ENCODE measurements around the gene PAFAH1B1. TPM values are rescaled to one million over a fixed set of nuclear protein-coding genes. Genes with fewer than 3 reads are reported as not detected.

PAFAH1B1 gene
- total RNA-seq, 2 donors from 2014 or later = 84.0 to 120 TPM

- ATAC-seq = no peak
- DNase-seq = no peak
- intact Hi-C loops (cut with DNase I) = loop anchor here in 1 of 2 donors (10.0 kb wide), 1 partner anchor 167 kb away; the partner anchor contains the start of gene METTL16
Observed at GRCh38 chr17:2681650-2682049, 88.2 kb downstream of the PAFAH1B1 start.

GRCh38 chr17:2682176-2682938 lies 88.9 kb downstream of the PAFAH1B1 start:
- ATAC-seq (no peak), DNase-seq (no peak)
- intact Hi-C loops (cut with DNase I) = loop anchor here in 1 of 2 donors (10.0 kb wide), 1 partner anchor 168 kb away; the partner anchor contains the start of gene METTL16

- ATAC-seq (no peak), DNase-seq (no peak)
- intact Hi-C loops (cut with DNase I) = loop anchor here in 1 of 2 donors (10.0 kb wide), 1 partner anchor 169 kb away; the partner anchor contains the start of gene METTL16
Observed at GRCh38 chr17:2683912-2684311, 90.5 kb downstream of the PAFAH1B1 start.

- intact Hi-C loops (cut with DNase I) = loop anchor here in 1 of 2 donors (10.0 kb wide), 1 partner anchor 170 kb away; the partner anchor contains the start of gene METTL16
- ATAC-seq (no peak), DNase-seq (no peak)
Observed at GRCh38 chr17:2684549-2684948, 91.1 kb downstream of the PAFAH1B1 start.

- intact Hi-C loops (cut with DNase I) = loop anchor here in 1 of 2 donors (10.0 kb wide), 1 partner anchor 171 kb away; the partner anchor contains the start of gene METTL16
- DNase-seq = peak; percentile 25
- peak in 1 of 2 donors; percentile 5 for ATAC-seq
Observed at GRCh38 chr17:2685696-2686095, 92.2 kb downstream of the PAFAH1B1 start.

GRCh38 chr17:2687074-2687418 lies 93.6 kb downstream of the PAFAH1B1 start:
- ATAC-seq = no peak
- DNase-seq = no peak
- intact Hi-C loops (cut with DNase I) = loop anchor here in 1 of 2 donors (10.0 kb wide), 1 partner anchor 172 kb away; the partner anchor contains the start of gene METTL16

GRCh38 chr17:2688351-2689342 lies 95.2 kb downstream of the PAFAH1B1 start:
- ATAC-seq = peak in 1 of 2 donors; percentile 4
- DNase-seq = peak; percentile 30
- intact Hi-C loops (cut with DNase I) = loop anchor here in 1 of 2 donors (10.0 kb wide), 1 partner anchor 174 kb away; the partner anchor contains the start of gene METTL16

GRCh38 chr17:2689411-2690164 lies 96.1 kb downstream of the PAFAH1B1 start:
- peak in 1 of 2 donors; percentile 8 for ATAC-seq
- intact Hi-C loops (cut with DNase I) = loop anchor here in 1 of 2 donors (10.0 kb wide), 1 partner anchor 175 kb away; the partner anchor contains the start of gene METTL16
- DNase-seq = no peak

- ATAC-seq (no peak), DNase-seq (peak; percentile 41)
- intact Hi-C loops (cut with DNase I) = no loop called here
Observed at GRCh38 chr17:2690165-2691068, 97.0 kb downstream of the PAFAH1B1 start.

- intact Hi-C loops (cut with DNase I) = no loop called here
- ATAC-seq (no peak), DNase-seq (no peak)
Observed at GRCh38 chr17:2691069-2691871, 97.8 kb downstream of the PAFAH1B1 start.

- ATAC-seq = no peak
- intact Hi-C loops (cut with DNase I) = no loop called here
- DNase-seq = no peak
Observed at GRCh38 chr17:2691965-2692780, 98.7 kb downstream of the PAFAH1B1 start.

- intact Hi-C loops (cut with DNase I) = no loop called here
- DNase-seq (no peak), ATAC-seq (no peak)
Observed at GRCh38 chr17:2692781-2693135, 99.3 kb downstream of the PAFAH1B1 start.

GRCh38 chr17:2693561-2694380 lies 100.3 kb downstream of the PAFAH1B1 start:
- DNase-seq (no peak), ATAC-seq (no peak)
- intact Hi-C loops (cut with DNase I) = no loop called here

- ATAC-seq = no peak
- intact Hi-C loops (cut with DNase I) = no loop called here
- DNase-seq = no peak
Observed at GRCh38 chr17:2694381-2695242, 101.2 kb downstream of the PAFAH1B1 start.

Data from left cardiac atrium (tissue), 4 donors.